Measurements from ENCODE around the gene ITIH3.

The ITIH3 gene

GRCh38 chr3:52801839-52802238 is 7.2 kb downstream of the ITIH3 start:
- Histone ChIP-seq H3K27me3 (ENCODE audit: low read depth, low read length) (no peaks in the 10 kb centered on the region), H3K27ac (ENCODE audit: low read length) (no peak overlapping the region), H3K4me1 (ENCODE audit: control insufficient read depth in 1 of 2, insufficient read depth in 2 of 2, low read length in 2 of 2) (no peaks in the 10 kb centered on the region), H3K36me3 (ENCODE audit: control insufficient read depth in 1 of 2, insufficient read depth in 2 of 2, low read length in 2 of 2) (no peaks in the 10 kb centered on the region), H3K9me3 (ENCODE audit: control insufficient read depth in 1 of 2, low read length in 2 of 2) (no peaks in the 10 kb centered on the region), H3K4me3 (ENCODE audit: low read depth in 1 of 2, low read length in 2 of 2) (no peak overlapping the region)

- no peaks in the 10 kb centered on the region for H3K27me3 ChIP-seq (ENCODE audit: low read depth, low read length)
- H3K36me3 ChIP-seq (ENCODE audit: control insufficient read depth in 1 of 2, insufficient read depth in 2 of 2, low read length in 2 of 2), result no peaks in the 10 kb centered on the region
- no peak overlapping the region for H3K27ac ChIP-seq (ENCODE audit: low read length)
- H3K4me3 ChIP-seq (ENCODE audit: low read depth in 1 of 2, low read length in 2 of 2), result no peak overlapping the region
- H3K4me1 ChIP-seq (ENCODE audit: control insufficient read depth in 1 of 2, insufficient read depth in 2 of 2, low read length in 2 of 2), result no peaks in the 10 kb centered on the region
- no peaks in the 10 kb centered on the region for H3K9me3 ChIP-seq (ENCODE audit: control insufficient read depth in 1 of 2, low read length in 2 of 2)
Measured at GRCh38 chr3:52805270-52806039, 10.9 kb downstream of the ITIH3 start.

DNA sequence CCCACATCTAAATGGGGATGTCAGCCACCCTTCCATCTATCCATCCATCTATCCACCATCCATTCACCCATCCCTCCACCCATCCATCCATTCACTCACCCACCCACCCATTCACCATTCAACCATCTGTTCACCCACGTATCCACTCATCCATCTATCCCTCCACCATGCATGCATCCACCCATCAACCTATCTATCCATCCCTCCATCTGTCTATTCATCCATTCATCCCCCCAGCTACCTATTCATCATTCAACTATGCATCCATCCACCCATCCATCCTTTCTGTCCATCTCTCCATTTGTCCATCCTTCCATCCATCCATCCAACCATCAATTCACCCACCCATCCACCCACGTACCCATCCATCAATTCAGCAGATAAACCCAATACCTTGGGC is 14.6 kb downstream of the ITIH3 start:
- Histone ChIP-seq H3K4me1 (ENCODE audit: control insufficient read depth in 1 of 2, insufficient read depth in 2 of 2, low read length in 2 of 2) (no peaks in the 10 kb centered on the region), H3K36me3 (ENCODE audit: control insufficient read depth in 1 of 2, insufficient read depth in 2 of 2, low read length in 2 of 2) (no peaks in the 10 kb centered on the region), H3K27me3 (ENCODE audit: low read depth, low read length) (no peaks in the 10 kb centered on the region), H3K9me3 (ENCODE audit: control insufficient read depth in 1 of 2, low read length in 2 of 2) (no peaks in the 10 kb centered on the region), H3K4me3 (ENCODE audit: low read depth in 1 of 2, low read length in 2 of 2) (no peak overlapping the region), H3K27ac (ENCODE audit: low read length) (no peak overlapping the region)

- no peak overlapping the region for H3K27ac ChIP-seq (ENCODE audit: low read length)
- no peak overlapping the region for H3K4me3 ChIP-seq (ENCODE audit: low read depth in 1 of 2, low read length in 2 of 2)
- no peaks in the 10 kb centered on the region for H3K36me3 ChIP-seq (ENCODE audit: control insufficient read depth in 1 of 2, insufficient read depth in 2 of 2, low read length in 2 of 2)
- no peaks in the 10 kb centered on the region for H3K4me1 ChIP-seq (ENCODE audit: control insufficient read depth in 1 of 2, insufficient read depth in 2 of 2, low read length in 2 of 2)
- H3K9me3 ChIP-seq (ENCODE audit: control insufficient read depth in 1 of 2, low read length in 2 of 2), result no peaks in the 10 kb centered on the region
- H3K27me3 ChIP-seq (ENCODE audit: low read depth, low read length), result no peaks in the 10 kb centered on the region
Measured at GRCh38 chr3:52809662-52810377, 15.2 kb downstream of the ITIH3 start.

GRCh38 chr3:52810923-52811322 is 16.3 kb downstream of the ITIH3 start:
- Histone ChIP-seq H3K4me1 (ENCODE audit: control insufficient read depth in 1 of 2, insufficient read depth in 2 of 2, low read length in 2 of 2) (no peaks in the 10 kb centered on the region), H3K36me3 (ENCODE audit: control insufficient read depth in 1 of 2, insufficient read depth in 2 of 2, low read length in 2 of 2) (no peaks in the 10 kb centered on the region), H3K27ac (ENCODE audit: low read length) (no peak overlapping the region), H3K4me3 (ENCODE audit: low read depth in 1 of 2, low read length in 2 of 2) (no peak overlapping the region), H3K27me3 (ENCODE audit: low read depth, low read length) (no peaks in the 10 kb centered on the region), H3K9me3 (ENCODE audit: control insufficient read depth in 1 of 2, low read length in 2 of 2) (no peaks in the 10 kb centered on the region)

GRCh38 chr3:52811452-52812011 is 16.9 kb downstream of the ITIH3 start:
- H3K36me3 ChIP-seq (ENCODE audit: control insufficient read depth in 1 of 2, insufficient read depth in 2 of 2, low read length in 2 of 2), result no peaks in the 10 kb centered on the region
- no peaks in the 10 kb centered on the region for H3K27me3 ChIP-seq (ENCODE audit: low read depth, low read length)
- H3K9me3 ChIP-seq (ENCODE audit: control insufficient read depth in 1 of 2, low read length in 2 of 2), result no peaks in the 10 kb centered on the region
- no peaks in the 10 kb centered on the region for H3K4me1 ChIP-seq (ENCODE audit: control insufficient read depth in 1 of 2, insufficient read depth in 2 of 2, low read length in 2 of 2)
- no peak overlapping the region for H3K4me3 ChIP-seq (ENCODE audit: low read depth in 1 of 2, low read length in 2 of 2)
- H3K27ac ChIP-seq (ENCODE audit: low read length), result no peak overlapping the region

GRCh38 chr3:52813810-52814209 is 19.2 kb downstream of the ITIH3 start:
- Histone ChIP-seq H3K4me3 (ENCODE audit: low read depth in 1 of 2, low read length in 2 of 2) (no peak overlapping the region), H3K27ac (ENCODE audit: low read length) (no peak overlapping the region), H3K36me3 (ENCODE audit: control insufficient read depth in 1 of 2, insufficient read depth in 2 of 2, low read length in 2 of 2) (no peaks in the 10 kb centered on the region), H3K9me3 (ENCODE audit: control insufficient read depth in 1 of 2, low read length in 2 of 2) (no peaks in the 10 kb centered on the region), H3K27me3 (ENCODE audit: low read depth, low read length) (no peaks in the 10 kb centered on the region), H3K4me1 (ENCODE audit: control insufficient read depth in 1 of 2, insufficient read depth in 2 of 2, low read length in 2 of 2) (no peaks in the 10 kb centered on the region)

- no peaks in the 10 kb centered on the region for H3K36me3 ChIP-seq (ENCODE audit: control insufficient read depth in 1 of 2, insufficient read depth in 2 of 2, low read length in 2 of 2)
- no peaks in the 10 kb centered on the region for H3K9me3 ChIP-seq (ENCODE audit: control insufficient read depth in 1 of 2, low read length in 2 of 2)
- no peaks in the 10 kb centered on the region for H3K4me1 ChIP-seq (ENCODE audit: control insufficient read depth in 1 of 2, insufficient read depth in 2 of 2, low read length in 2 of 2)
- H3K27ac ChIP-seq (ENCODE audit: low read length), result no peak overlapping the region
- no peaks in the 10 kb centered on the region for H3K27me3 ChIP-seq (ENCODE audit: low read depth, low read length)
- H3K4me3 ChIP-seq (ENCODE audit: low read depth in 1 of 2, low read length in 2 of 2), result no peak overlapping the region
Measured at GRCh38 chr3:52816199-52816598, 21.6 kb downstream of the ITIH3 start.

DNA sequence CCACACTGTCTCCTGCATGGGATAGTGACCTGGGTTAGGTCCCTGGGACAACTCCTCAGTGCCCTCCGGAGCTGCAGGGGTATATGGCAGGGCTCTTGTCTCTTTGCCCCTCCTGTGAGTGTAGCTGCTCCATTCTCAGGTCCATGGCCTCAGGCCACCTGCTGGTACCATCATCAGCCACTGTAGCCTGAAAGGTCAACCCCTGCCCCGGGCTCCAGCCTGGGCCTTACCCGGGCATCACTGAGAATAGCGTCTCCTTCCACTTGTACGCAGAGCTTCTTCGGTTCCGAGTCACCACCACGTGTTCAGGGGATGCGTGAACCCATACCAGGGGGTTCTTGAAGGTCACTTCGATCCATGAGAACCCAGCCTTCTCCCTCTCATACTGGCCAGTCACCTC is 22.1 kb downstream of the ITIH3 start:
- Histone ChIP-seq H3K27ac (ENCODE audit: low read length) (no peak overlapping the region), H3K9me3 (ENCODE audit: control insufficient read depth in 1 of 2, low read length in 2 of 2) (no peaks in the 10 kb centered on the region), H3K36me3 (ENCODE audit: control insufficient read depth in 1 of 2, insufficient read depth in 2 of 2, low read length in 2 of 2) (no peaks in the 10 kb centered on the region), H3K4me1 (ENCODE audit: control insufficient read depth in 1 of 2, insufficient read depth in 2 of 2, low read length in 2 of 2) (no peaks in the 10 kb centered on the region), H3K4me3 (ENCODE audit: low read depth in 1 of 2, low read length in 2 of 2) (no peak overlapping the region), H3K27me3 (ENCODE audit: low read depth, low read length) (no peaks in the 10 kb centered on the region)

GRCh38 chr3:52817221-52817620 is 22.6 kb downstream of the ITIH3 start:
- Histone ChIP-seq H3K4me1 (ENCODE audit: control insufficient read depth in 1 of 2, insufficient read depth in 2 of 2, low read length in 2 of 2) (no peaks in the 10 kb centered on the region), H3K27me3 (ENCODE audit: low read depth, low read length) (no peaks in the 10 kb centered on the region), H3K36me3 (ENCODE audit: control insufficient read depth in 1 of 2, insufficient read depth in 2 of 2, low read length in 2 of 2) (no peaks in the 10 kb centered on the region), H3K4me3 (ENCODE audit: low read depth in 1 of 2, low read length in 2 of 2) (no peak overlapping the region), H3K27ac (ENCODE audit: low read length) (no peak overlapping the region), H3K9me3 (ENCODE audit: control insufficient read depth in 1 of 2, low read length in 2 of 2) (no peaks in the 10 kb centered on the region)

DNA sequence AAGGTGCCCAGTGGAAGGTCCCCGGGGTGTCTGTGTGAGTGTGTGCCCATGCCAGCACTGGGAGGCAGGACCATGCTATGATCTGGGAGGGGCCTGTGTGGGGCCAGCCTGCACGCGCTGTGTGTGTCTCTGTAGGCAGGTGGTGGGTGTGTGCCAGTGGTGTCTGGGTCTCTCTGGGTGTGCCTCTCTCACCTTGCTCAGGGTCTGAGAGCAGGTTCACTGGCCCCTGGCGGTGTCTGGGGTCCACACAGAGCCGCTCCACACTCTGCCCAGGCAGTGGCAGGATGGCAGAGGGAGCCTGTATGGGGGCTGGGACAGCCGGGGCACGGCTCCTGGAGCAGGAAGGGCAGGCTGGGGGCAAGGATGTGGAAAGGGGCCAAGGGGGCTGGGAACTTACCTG is 23.3 kb downstream of the ITIH3 start:
- H3K9me3 ChIP-seq (ENCODE audit: control insufficient read depth in 1 of 2, low read length in 2 of 2), result no peaks in the 10 kb centered on the region
- no peaks in the 10 kb centered on the region for H3K27me3 ChIP-seq (ENCODE audit: low read depth, low read length)

More for the DNA sequence above, 23.3 kb downstream of the ITIH3 start:
- H3K27ac ChIP-seq (ENCODE audit: low read length), result no peak overlapping the region
- no peaks in the 10 kb centered on the region for H3K4me1 ChIP-seq (ENCODE audit: control insufficient read depth in 1 of 2, insufficient read depth in 2 of 2, low read length in 2 of 2)
- peaks cover 0 to 2% of the 10 kb centered on the region in 2 donors for H3K36me3 ChIP-seq (ENCODE audit: control insufficient read depth in 1 of 2, insufficient read depth in 2 of 2, low read length in 2 of 2)
- H3K4me3 ChIP-seq (ENCODE audit: low read depth in 1 of 2, low read length in 2 of 2), result no peak overlapping the region

Measured in muscle layer of duodenum (tissue), 2 donors.